ENCODE results near the gene PRR12.

PRR12 gene

DNA sequence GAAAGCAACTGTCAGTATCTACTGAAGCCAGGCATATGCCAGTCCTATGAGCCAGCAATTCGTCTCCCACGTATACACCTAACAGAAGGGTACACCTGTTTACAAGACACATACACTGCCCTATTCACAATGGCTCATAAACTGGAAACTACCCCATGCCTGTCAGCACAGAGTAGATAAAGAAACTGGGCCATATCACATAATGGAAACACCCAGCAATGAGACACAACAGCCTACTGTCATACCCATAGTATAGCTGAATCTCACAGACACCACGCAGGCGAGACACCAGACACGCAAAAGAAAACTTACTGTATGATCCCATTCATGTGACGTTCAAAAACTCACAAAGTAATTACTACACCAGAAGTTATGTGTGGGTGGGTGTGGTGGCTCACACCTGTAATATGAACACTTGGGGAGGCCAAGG lies 26.4 kb upstream of the PRR12 start:
- DNase-seq (ENCODE audit: low read depth), result no peak
- TF ChIP-seq, protein P1, sequence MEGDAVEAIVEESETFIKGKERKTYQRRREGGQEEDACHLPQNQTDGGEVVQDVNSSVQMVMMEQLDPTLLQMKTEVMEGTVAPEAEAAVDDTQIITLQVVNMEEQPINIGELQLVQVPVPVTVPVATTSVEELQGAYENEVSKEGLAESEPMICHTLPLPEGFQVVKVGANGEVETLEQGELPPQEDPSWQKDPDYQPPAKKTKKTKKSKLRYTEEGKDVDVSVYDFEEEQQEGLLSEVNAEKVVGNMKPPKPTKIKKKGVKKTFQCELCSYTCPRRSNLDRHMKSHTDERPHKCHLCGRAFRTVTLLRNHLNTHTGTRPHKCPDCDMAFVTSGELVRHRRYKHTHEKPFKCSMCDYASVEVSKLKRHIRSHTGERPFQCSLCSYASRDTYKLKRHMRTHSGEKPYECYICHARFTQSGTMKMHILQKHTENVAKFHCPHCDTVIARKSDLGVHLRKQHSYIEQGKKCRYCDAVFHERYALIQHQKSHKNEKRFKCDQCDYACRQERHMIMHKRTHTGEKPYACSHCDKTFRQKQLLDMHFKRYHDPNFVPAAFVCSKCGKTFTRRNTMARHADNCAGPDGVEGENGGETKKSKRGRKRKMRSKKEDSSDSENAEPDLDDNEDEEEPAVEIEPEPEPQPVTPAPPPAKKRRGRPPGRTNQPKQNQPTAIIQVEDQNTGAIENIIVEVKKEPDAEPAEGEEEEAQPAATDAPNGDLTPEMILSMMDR (conservative IDR thresholded peaks at IDR 0.05; ENCODE audit: low read depth, low read length), result no peak
- H3K4me3 ChIP-seq (ENCODE audit: low read length), result no peak overlapping the region

DNA sequence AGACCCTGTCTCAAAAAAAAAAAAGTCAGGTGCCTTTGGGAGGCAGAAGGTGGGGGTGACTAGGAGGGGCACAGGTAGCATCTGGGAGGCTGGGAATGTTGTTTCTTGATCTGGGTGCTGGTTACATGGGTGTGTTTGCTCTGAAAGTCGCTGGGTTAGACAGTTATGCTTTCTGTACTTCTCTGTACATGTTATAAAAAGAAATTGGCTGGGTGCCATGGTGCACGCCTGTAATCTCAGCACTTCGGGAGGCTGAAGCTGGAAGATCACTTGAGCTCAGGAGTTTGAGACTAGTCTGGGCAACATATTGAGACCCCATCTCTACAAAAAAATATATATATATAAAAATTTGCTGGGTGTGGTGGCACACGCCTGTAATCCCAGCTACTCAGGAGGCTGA lies 25.7 kb upstream of the PRR12 start:
- H3K4me3 ChIP-seq (ENCODE audit: low read length), result no peak overlapping the region
- no peak for DNase-seq (ENCODE audit: low read depth)
- TF ChIP-seq, protein P1 (conservative IDR thresholded peaks at IDR 0.05; ENCODE audit: low read depth, low read length), result no peak

DNA sequence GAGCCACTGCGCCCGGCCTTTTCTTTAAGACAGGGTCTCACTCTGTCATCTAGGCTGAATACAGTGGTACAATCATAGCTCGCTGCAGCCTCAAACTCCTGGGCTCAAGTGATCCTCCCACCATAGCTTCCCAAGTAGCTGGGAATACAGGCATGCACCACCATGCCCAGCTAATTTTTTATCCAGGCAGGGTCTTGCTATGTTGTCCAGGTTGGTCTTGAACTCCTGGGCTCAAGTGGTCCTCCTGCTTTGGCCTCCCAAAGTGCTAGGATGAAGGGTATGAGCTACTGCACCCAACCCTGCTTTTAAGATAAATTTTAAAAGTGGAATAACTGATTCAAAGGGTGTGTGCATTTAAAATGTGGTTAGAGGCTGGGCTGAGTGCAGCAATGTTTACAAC lies 24.7 kb upstream of the PRR12 start:
- H3K4me3 ChIP-seq (ENCODE audit: low read length), result no peak overlapping the region
- no peak for DNase-seq (ENCODE audit: low read depth)
- TF ChIP-seq, protein P1 (conservative IDR thresholded peaks at IDR 0.05; ENCODE audit: low read depth, low read length), result no peak

DNA sequence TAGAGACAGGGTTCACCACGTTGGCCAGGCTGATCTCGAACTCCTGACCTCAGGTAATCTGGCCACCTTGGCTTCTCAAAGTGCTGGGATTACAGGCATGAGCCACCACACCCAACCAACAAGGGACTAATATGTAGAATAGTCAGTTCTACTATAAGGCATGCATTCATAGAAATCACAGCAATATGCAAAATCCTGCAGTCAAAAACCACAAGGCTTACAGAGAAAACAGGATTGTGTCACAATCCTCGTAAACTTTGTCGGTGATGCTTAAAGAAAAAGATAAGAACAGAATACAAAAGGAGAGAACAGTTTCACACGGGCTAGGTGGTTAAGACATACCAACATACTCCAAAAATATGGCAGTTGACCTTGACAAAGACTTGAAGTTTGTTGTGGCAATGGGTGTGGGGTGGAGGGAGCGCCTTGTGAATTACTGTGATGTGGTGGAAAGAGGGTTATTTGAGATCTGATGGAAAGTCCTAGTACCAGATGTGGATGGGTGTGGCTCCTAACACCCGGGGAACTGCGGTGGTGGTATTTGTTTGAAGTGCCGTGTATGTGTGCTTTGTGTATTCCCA lies 23.0 kb upstream of the PRR12 start:
- H3K4me3 ChIP-seq (ENCODE audit: low read length), result no peak overlapping the region
- TF ChIP-seq, protein P1 (conservative IDR thresholded peaks at IDR 0.05; ENCODE audit: low read depth, low read length), result no peak
- no peak for DNase-seq (ENCODE audit: low read depth)

DNA sequence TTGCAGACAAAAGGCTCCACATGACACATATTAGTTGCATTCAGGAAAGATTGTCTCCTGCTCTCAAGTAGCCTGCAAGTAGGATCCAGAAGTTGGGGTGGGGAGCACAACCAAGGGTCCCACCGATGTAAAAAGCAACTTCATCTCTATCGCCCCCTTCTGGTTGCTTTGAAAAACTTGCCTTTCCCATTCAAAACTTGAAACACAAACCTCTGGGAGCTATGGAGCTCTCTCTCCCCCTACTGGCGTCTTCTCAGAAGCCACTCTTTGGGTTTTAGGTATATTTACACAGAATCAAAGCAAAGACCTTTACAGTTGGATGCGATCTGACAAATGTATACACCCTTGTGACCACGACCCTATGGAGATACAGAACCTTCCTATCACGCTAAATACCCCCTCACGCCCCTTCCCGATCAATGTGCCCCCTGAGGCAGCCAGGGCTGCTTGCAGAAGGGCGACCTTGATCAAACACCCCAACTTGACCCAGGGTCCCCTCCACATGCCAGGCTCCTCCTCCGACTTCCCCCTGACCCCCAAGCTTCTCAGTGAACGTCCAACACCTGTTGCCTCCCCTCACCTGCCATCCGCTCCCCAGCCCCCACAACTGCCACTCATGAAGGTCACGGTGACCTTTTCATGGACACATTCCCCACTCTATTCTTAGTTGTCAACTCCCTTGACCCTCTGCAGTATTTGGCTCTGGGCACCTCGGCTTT lies 20.7 kb upstream of the PRR12 start:
- H3K4me3 ChIP-seq (ENCODE audit: low read length), result no peak overlapping the region
- peak; percentile 52 for DNase-seq (ENCODE audit: low read depth)
- TF ChIP-seq, protein P1 (conservative IDR thresholded peaks at IDR 0.05; ENCODE audit: low read depth, low read length), result peak; percentile 99

DNA sequence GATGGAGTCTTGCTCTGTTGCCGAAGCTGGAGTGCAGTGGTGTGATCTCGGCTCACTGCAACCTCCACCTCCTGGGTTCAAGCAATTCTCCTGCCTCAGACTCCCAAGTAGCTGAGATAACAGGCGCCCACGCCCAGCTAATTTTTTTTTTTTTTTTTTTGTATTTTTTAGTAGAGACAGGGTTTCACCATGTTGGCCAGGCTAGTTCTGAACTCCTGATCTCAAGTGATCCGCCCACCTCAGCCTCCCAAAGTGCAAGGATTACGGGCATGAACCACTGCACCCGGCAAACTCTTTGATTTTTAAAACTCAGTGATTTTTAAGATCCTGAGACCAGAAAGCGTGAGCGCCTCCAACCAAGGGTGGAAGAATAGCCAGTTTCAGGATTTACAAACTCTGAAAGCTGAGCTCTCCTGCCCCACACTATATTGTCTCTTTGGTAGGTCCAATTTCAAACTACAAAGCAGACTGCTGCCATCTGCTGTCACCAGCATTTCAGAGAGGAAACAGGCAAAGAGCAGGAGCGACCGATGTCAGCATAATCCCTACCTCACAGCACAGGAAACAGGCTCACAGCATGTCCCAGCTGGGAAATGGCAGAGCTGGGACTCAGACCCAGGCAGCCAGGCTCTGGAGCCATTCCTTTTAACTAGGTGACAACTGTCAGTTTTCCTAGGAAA lies 19.8 kb upstream of the PRR12 start:
- DNase-seq (ENCODE audit: low read depth), result no peak
- TF ChIP-seq, protein P1 (conservative IDR thresholded peaks at IDR 0.05; ENCODE audit: low read depth, low read length), result no peak
- H3K4me3 ChIP-seq (ENCODE audit: low read length), result no peak overlapping the region

All from retinal pigment epithelial cell (primary cell).